ENCODE measurements around the gene BEND6.

BEND6 gene

DNA sequence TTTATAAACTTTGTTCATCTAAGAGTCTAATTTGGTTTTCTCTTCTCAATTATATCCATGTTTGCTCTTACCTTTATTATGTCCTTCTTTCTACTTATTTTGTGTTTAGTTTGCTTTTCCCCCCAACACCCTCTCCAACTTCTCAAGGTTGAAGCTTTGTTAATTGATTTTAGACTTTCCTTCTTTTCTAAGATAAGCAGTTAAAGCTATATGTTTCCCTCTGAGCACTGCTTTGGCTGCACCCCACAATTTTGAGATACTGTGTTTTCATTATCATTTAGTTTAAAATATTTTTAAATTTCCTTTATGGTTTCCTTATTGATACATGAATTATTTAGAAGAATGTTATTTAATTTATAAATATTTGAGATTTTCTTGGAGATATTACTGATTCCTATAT lies 13.9 kb upstream of the BEND6 start:
- no peak for TF ChIP-seq CTCF (IDR thresholded peaks at IDR 0.05; ENCODE audit: low read depth, low read length, missing control alignments)
- no peak for DNase-seq (ENCODE audit: extremely low read depth, low read depth)
- no peak overlapping the region for H3K4me3 ChIP-seq (replicated peaks; ENCODE audit: low read depth, low read length)

DNA sequence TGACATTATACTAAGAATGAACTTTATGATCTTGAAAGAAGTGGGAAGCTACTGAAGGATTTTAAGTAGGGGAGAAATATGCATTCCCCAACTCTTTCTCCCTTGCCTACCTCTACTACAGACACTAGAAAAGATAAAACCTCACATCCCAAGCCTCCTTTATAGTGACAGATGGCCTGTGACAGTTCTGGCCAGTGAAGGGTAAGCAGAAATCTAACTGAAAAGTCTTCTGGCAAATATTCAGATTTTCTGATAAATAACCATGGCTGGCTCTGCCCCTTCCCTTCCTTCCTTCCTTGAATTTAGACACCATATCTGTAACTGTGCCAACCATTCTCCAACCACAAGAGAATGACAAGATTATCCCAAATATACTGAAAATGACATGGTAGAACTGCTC lies 10.2 kb upstream of the BEND6 start:
- no peak for TF ChIP-seq CTCF (IDR thresholded peaks at IDR 0.05; ENCODE audit: low read depth, low read length, missing control alignments)
- DNase-seq (ENCODE audit: extremely low read depth, low read depth), result no peak

DNA sequence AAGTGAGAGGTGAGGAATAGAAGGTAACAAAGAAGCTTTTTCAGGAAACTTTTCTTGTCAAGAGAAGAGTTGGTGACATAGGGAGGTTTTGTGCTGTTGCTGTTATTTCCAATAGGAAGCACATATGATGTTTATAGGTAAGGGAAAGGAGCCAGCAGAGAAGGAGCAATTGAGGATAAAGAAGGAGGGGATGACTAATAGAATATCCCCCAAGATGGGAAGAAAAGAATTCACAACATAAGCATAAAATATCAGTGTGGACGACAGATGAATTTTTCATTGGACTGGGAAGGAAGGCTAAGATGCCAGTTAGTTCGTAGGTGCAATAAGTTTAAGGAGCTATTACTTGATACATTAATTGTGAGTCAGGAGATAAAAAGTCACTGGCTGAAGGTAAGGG lies 8.5 kb upstream of the BEND6 start:
- no peak for DNase-seq (ENCODE audit: extremely low read depth, low read depth)
- H3K4me3 ChIP-seq (replicated peaks; ENCODE audit: low read depth, low read length), result no peak overlapping the region
- TF ChIP-seq CTCF (IDR thresholded peaks at IDR 0.05; ENCODE audit: low read depth, low read length, missing control alignments), result no peak

More for the DNA sequence above, 10.2 kb upstream of the BEND6 start:
- H3K4me3 ChIP-seq (replicated peaks; ENCODE audit: low read depth, low read length), result no peak overlapping the region

GRCh38 chr6:56947924-56948323 lies 7.0 kb upstream of the BEND6 start:
- no peak for TF ChIP-seq CTCF (IDR thresholded peaks at IDR 0.05; ENCODE audit: low read depth, low read length, missing control alignments)
- no peak overlapping the region for H3K4me3 ChIP-seq (replicated peaks; ENCODE audit: low read depth, low read length)
- no peak for DNase-seq (ENCODE audit: extremely low read depth, low read depth)

GRCh38 chr6:56949265-56949664 lies 5.6 kb upstream of the BEND6 start:
- H3K4me3 ChIP-seq (replicated peaks; ENCODE audit: low read depth, low read length), result no peak overlapping the region
- TF ChIP-seq CTCF (IDR thresholded peaks at IDR 0.05; ENCODE audit: low read depth, low read length, missing control alignments), result no peak
- DNase-seq (ENCODE audit: extremely low read depth, low read depth), result no peak

GRCh38 chr6:56949925-56950495 lies 4.9 kb upstream of the BEND6 start:
- TF ChIP-seq CTCF (IDR thresholded peaks at IDR 0.05; ENCODE audit: low read depth, low read length, missing control alignments), result no peak
- no peak overlapping the region for H3K4me3 ChIP-seq (replicated peaks; ENCODE audit: low read depth, low read length)
- DNase-seq (ENCODE audit: extremely low read depth, low read depth), result no peak

Measured in HFF-Myc (cell line).